ENCODE data around the gene SMTNL2. TPM values are rescaled to one million over a fixed set of nuclear protein-coding genes. Genes with fewer than 3 reads are reported as not detected.
"Not testable (repeated sequence)": the region's sequence is repeated elsewhere in the genome, so short reads cannot be mapped to it uniquely, and the experiment has no call there.

SMTNL2 gene
- total RNA-seq, 1 experiment from 2014 or later = not detected

- DNase-seq (ENCODE audit: low read depth) = no peak
These were observed 16.2 kb downstream of the SMTNL2 start for GRCh38 chr17:4600563-4600962.

DNA sequence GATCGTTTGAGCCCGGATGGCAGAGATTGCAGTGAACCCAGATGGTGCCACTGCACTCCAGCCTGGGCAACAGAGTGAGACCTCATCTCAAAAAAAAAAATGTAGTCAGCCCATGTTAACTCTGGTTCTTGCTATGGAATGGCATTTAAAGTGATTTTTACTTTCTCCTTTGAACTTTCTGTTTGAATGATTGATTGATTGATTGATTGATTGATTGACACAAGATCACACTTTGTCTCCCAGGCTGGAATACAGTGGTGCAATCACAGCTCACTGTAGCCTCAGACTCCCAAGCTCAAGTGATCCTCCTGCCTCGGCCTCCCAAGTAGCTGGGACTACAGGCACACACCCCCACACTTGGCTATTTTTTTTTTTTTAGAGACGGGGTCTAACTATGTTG, 17.0 kb downstream of the SMTNL2 start:
- no peak for DNase-seq (ENCODE audit: low read depth)

DNA sequence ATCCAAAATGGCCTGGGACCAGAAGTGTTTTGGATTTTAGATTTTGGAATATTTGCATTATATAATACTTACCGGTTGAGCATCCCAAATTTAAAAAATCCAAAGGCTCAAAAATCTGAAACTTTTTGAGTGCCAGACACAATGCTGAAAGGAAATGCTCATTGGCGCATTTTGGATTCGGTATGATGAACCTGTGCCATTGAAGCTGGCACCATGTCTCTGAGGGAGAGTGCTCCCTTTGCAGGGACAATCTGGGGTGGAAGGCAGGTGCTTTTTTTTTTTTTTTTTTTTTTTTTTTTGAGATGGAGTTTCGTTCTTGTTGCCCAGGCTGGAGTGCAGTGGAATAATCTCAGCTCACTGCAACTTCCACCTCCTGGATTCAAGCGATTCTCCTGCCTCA, 17.7 kb downstream of the SMTNL2 start:
- no peak for DNase-seq (ENCODE audit: low read depth)

GRCh38 chr17:4604111-4604644, 19.8 kb downstream of the SMTNL2 start:
- DNase-seq (ENCODE audit: low read depth) = peak; percentile 25

DNA sequence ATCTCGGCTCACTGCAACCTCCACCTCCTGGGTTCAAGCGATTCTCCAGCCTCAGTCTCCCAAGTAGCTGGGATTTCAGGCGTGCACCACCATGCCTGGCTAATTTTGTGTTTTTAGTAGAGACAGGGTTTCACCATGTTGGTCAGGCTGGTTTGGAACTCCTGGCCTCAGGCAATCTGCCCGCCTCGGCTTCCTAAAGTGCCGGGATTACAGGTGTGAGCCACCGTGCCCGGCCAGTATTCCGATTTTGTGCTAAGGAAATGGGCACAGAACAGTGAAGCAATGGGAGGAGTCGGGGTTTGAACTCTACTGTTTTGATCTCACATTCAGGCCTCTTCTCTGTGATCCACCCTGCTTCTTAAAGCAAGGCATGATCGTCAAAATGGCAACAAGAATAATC, 20.4 kb downstream of the SMTNL2 start:
- not testable (repeated sequence) for DNase-seq (ENCODE audit: low read depth)

DNA sequence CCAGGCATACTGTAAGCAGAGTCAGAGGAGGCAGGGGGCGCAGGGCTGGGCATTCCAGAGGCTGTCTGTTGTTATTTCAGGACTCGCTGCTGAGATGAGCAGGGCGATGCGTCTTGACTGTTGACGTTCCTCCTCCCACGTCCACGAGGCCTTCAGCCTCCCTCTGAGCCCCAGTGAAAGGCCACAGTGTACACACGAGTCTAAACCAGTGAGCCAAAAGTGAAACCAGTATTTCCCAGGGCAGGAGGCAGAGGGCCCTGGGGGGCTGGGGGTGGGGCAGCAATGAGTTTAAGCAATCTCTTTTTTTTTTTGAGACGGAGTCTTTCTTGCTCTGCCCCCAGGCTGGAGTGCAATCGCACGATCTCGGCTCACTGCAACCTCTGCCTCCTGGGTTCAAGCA, 21.5 kb downstream of the SMTNL2 start:
- no peak for DNase-seq (ENCODE audit: low read depth)

GRCh38 chr17:4607261-4607741, 23.0 kb downstream of the SMTNL2 start:
- DNase-seq (ENCODE audit: low read depth) = no peak

DNA sequence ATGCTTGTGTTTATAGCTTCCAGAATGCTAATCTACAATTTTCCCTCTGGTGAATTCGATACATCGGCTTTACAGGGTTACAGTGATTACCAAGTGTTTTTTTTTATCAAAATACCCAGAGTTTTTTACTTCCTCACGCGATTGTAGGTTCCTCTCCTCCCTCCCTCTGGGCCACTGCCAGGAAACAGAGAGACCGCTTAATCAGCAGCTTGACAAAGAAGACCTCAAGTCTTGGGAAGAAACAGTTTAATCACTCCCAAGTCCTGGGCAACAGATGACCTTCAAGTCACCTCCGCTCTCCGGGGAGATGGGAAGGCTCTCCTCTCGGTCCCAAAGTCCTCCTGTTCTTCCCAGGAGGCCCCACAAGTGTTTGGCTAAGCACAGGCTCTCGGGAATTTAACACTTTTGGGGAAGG, 23.5 kb downstream of the SMTNL2 start:
- DNase-seq (ENCODE audit: low read depth) = peak; percentile 49

- DNase-seq (ENCODE audit: low read depth) = no peak
These were observed 25.4 kb downstream of the SMTNL2 start for GRCh38 chr17:4609761-4610160.

- no peak for DNase-seq (ENCODE audit: low read depth)
These were observed 25.8 kb downstream of the SMTNL2 start for GRCh38 chr17:4610162-4610561.

GRCh38 chr17:4610656-4611055, 26.3 kb downstream of the SMTNL2 start:
- no peak for DNase-seq (ENCODE audit: low read depth)

- no peak for DNase-seq (ENCODE audit: low read depth)
These were observed 32.1 kb downstream of the SMTNL2 start for GRCh38 chr17:4616476-4616875.

DNA sequence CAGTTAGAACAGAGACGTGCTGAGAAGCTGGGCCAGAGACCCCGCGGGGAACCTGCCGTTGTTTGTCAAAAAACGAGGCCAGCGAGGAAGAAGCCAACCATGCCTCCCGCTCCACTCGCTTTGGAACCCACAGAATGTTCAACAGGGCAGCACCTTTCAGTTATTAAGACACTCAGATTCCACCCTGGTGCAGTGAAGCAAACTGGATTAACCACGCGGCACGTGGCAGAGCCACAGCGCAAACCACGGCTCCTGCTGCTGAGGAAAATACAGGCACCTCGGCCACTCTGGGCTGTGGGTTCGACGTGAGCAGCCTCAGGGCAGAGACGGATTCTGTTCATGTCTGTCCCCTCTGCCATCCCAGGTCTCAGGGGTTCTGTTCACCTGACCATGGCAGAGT, 32.8 kb downstream of the SMTNL2 start:
- no peak for DNase-seq (ENCODE audit: low read depth)

DNA sequence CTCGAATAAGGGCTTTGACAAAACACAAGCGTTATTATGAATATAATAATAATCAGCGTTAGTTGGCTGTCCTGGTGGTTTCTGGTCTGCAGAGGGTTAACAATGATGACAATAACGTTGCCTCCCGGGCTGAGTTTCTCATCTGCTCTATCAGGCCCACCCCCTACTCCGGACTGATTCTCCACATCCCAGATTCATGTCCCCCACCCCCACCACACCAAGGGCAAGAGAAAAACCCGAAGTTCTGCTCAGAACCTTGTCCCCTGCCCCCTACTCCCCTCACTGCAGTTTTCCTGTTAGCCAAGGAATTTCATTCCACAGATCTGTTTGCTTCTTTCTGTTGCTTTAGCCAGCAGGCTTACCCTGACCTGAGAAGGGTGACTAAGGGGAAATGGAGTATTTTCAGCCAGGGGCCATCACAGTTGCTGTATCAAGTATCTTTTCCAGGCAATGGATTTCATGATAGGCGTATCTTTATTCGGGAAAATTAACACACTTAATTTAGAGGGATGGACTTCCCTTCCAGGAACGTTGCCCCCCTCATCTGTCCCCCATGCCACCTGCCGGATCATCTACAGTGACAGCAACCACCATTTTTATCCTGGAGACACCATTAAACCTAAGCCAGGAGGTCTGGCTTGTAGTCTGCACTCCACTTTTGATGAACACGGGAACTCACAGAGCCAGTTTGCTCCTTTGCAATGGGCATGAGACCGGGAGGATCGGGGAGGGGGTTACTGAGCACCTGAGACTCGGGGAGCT, 33.4 kb downstream of the SMTNL2 start:
- no peak for DNase-seq (ENCODE audit: low read depth)

- DNase-seq (ENCODE audit: low read depth) = no peak
These were observed 36.3 kb downstream of the SMTNL2 start for GRCh38 chr17:4620531-4621101.

DNA sequence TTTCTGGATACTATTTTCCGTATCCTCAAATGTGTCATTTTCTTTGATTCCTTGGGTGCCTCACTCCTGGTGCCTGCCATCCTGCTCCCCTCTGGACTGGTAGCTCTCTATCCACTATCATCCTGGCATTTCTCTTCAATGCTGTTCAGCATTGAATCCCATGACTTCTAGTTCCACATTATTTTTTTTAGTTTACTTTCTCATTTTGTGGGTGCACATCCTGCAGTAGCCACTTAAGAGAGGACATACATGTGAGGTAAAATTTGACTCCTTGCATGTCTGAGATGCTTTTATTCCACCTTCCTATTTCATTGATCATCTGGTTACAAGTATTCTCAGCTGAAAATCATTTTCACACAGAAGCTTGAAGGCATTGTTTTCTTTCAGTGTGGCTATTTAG, 38.0 kb downstream of the SMTNL2 start:
- DNase-seq (ENCODE audit: low read depth) = no peak

GRCh38 chr17:4623249-4623648, 38.9 kb downstream of the SMTNL2 start:
- DNase-seq (ENCODE audit: low read depth) = no peak

DNA sequence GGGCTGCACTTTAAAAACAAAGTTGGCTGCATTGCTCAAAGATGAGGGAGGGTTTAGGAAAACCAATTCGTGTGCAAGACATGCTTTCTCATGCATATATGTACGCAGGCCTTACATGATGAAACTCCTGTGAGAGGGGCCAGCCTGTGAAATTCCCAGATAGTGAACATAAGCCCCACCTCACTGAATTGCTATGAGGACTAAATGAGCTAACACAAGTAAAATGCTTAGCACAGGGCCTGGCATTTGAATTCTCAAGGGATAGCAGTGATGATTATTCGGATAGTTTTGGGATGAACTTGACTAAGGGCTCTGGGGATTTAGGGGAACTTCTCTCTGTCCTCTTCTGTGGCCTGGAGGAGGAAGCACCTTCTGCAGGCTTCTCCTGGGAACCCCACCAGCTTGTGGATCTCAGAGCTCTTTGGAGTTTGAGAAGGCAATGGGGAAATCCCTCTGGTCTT, 40.2 kb downstream of the SMTNL2 start:
- not testable (repeated sequence) for DNase-seq (ENCODE audit: low read depth)

DNA sequence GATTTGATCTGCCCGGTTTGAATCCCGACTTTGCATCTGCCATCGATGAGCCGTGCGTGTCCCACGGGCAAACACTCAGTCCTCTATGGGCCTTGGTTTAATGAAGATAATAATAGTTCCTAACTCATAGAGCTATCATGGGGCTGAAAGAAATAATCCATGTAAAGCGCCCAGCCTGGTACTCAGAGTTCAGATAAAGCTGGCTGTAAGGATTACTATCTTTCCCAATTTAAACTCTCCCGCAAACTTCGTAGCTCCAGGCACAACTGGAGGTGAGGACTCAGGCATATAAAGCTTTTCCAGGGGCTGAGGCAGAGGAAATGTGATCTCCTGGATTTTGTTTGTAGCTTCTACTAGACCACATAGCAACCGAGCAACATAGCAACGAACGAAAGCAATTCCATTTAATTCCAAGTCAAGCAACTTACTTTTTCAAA, 40.9 kb downstream of the SMTNL2 start:
- DNase-seq (ENCODE audit: low read depth) = peak; percentile 39

- no peak for DNase-seq (ENCODE audit: low read depth)
These were observed 42.5 kb downstream of the SMTNL2 start for GRCh38 chr17:4626734-4627256.

DNA sequence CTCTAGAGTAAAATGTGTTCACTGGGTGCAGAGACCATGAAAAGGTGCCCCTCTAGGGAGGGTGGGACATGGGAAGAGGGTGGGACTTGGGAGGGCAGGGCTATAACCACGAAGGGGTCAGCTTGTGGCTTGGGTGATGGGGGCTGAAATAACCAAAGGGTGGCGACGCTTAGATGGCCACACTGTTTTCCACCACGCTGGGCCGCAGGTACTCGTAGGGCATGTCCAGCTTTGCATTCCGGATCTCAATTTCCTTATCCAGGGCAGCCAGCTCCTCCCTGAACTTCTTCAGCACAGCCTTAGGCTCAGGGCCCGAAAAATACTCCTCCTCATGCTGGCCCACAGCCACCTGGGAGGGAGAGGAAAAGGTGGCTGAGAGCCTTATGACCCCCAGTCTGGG, 47.1 kb downstream of the SMTNL2 start:
- DNase-seq (ENCODE audit: low read depth) = no peak

- DNase-seq (ENCODE audit: low read depth) = no peak
These were observed 47.7 kb downstream of the SMTNL2 start for GRCh38 chr17:4631836-4632580.

Measured in LHCN-M2 (cell line).